Activated T-helper 1 cell treated with anti-CD3 and anti-CD28 coated beads, Interleukin-12 subunit alpha, Interleukin-12 subunit beta, Interleukin-2, Interleukin-4 antibody, amounts not matched to agents 30 ng/mL and 10 ng/mL and 1 ng/mL, durations not matched to agents 14 hours and 24 hours and 36 hours (primary cell): ENCODE results near the gene FIZ1. TPM values are rescaled to one million over a fixed set of nuclear protein-coding genes. Genes with fewer than 3 reads are reported as not detected.

Source experiments
- DNase-seq: peaks from one replicate; pipeline ENCODE4 v3.0.0; 2021; ENCODE audit warnings: low spot score
- H3K27ac Mint-ChIP-seq: one replicate; pipeline ENCODE4 v1.8.0; 2021; ENCODE audit warnings: mild to moderate bottlenecking, mixed read lengths
- H3K27me3 Mint-ChIP-seq: one replicate; pipeline ENCODE4 v1.8.0; 2022; ENCODE audit warnings: mild to moderate bottlenecking, moderate library complexity, mixed read lengths; ENCODE audit not compliant: insufficient read depth
- H3K36me3 Mint-ChIP-seq: one replicate; pipeline ENCODE4 v1.8.0; 2021; ENCODE audit warnings: low read depth, mixed read lengths
- H3K4me1 Mint-ChIP-seq: one replicate; pipeline ENCODE4 v1.8.0; 2021; ENCODE audit warnings: low read depth, mixed read lengths
- H3K4me3 Mint-ChIP-seq: one replicate; pipeline ENCODE4 v1.8.0; 2021; ENCODE audit warnings: mild to moderate bottlenecking, moderate library complexity, mixed read lengths
- H3K9me3 Mint-ChIP-seq: one replicate; pipeline ENCODE4 v1.8.0; 2021; ENCODE audit warnings: mixed read lengths
- intact Hi-C: fragments of 100-400 bp; cut with micrococcal nuclease; formaldehyde crosslinking; loops from one replicate; pipeline ENCODE4 v1.15.1; 2024
- total RNA-seq: library from RNA; stranded (reverse); gene quantifications from 2 replicates; pipeline ENCODE4 v1.2.3, GENCODE V29; 2022

Gene FIZ1
- 24.2 and 24.7 TPM in 2 replicates for total RNA-seq

DNA sequence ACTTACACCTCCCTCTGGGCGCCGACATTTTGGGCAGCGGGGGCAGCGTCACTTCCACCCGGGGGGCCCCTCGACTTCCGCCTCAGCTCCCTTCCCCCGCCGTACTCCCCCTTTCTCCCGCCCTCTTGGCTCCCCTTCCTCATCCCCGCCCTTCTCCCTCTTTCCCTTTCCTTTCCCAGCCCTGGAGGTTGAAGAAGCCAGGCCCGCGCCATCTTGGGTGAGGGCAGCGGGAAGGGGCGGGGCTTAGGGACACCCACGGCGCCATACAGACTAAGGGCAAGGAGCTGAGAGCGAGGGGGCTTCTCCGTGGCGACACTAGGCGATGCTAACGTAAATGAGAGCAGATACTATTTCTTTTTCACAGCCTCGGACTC, at the start of gene FIZ1:
FIZ1 (minus strand) TSS at position 50 of the 374 bp plus-strand sequence. CDS start 1,652 bp downstream, outside the sequence.
- Mint-ChIP-seq H3K9me3 (no peaks in the 10 kb centered on the region), H3K4me3 (peak within 1 kb of the TSS; percentile 93), H3K4me1 (peaks cover 26% of the 10 kb centered on the region), H3K27me3 (no peaks in the 10 kb centered on the region), H3K27ac (peak within 1 kb of the TSS; percentile 98), H3K36me3 (peaks cover 34% of the 10 kb centered on the region)
- intact Hi-C loops, result loop anchor here (1.0 to 5.0 kb wide), 15 partner anchors 12 to 1732 kb away; partner anchors contain the start of genes HSPBP1, ISOC2, KMT5C and MYADM
- DNase-seq, result peak; percentile 95

DNA sequence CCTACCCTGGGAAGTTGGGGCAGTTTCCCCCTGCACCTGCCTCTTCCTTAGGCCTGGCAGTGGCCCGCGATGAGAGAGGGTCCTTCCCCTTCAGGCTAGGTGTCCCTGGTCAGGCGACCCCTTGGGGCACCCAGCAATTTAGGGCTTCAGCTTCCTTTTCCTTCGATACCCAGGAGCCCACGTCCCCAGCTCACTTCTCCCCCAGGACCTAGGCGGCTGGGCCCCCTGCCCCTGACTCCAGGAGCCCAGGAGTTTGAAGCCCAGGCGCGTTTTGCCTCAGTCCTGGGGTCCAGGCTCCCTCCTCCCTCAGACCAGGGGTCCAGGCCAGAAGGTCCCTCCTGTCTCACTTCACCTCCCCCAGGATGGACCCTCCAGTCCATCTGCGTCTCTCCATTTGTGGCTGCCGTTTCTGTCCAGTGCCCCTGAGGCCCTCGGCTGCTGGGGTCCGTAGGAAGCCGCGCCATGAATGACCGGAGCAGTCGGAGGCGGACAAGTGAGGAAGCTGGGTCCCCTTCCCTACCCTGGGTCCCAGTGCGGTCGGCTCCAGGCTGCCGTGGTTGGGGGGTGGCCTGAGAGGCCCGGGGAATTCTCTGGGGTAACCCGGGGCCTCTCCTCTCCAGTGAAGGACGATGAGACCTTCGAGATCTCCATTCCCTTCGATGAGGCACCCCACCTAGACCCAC, 49.4 kb upstream of the FIZ1 start:
- Mint-ChIP-seq H3K4me3 (peak overlapping the region; percentile 83), H3K36me3 (peaks cover 27% of the 10 kb centered on the region), H3K9me3 (no peaks in the 10 kb centered on the region), H3K27ac (peak overlapping the region; percentile 75), H3K4me1 (peaks cover 39% of the 10 kb centered on the region), H3K27me3 (no peaks in the 10 kb centered on the region)
- DNase-seq, result no peak
- intact Hi-C loops, result loop anchor here (10.0 kb wide), 1 partner anchor 1184 kb away; the partner anchor contains the start of gene LENG9

DNA sequence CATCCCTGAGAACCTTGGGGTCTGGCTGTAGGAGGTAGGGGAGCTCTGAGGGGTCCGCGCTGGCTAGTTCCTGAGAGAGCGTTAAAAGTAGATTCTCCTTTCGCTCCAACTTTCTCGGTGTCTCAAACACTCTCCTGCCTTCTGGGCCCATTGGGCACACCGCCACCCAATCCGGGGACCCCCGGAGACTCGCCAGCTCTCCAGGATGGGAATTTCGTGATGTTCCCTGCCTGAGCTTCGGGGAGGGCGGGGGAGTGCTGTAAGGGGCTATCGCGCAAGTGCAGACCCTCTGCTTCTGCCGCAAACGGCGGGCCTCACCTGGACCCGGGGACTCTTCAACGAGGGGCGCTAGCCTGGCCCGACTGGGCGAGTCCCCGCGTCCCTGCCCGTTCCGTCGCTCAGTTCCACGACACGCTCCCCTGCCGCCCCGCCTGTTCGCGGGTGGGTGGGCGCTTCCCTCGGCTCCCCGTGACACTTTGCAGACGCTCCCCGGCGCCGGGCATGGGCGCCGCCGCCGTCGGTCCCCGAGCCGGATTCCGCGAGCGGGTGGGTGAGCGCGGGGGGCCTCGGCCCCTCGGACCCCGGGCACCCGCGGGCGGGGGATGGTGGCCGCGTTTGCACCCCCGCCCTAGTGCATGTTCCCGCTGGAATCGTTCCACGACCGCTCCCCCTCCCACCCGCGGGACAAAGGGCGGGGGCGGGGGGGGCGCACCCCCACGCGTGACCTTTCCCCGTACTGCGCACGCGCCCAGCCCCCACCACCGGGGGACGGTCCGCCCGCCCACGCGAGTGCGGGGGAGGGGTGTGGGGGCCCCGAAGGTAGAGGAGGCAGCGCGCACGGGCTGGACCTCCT, 48.6 kb upstream of the FIZ1 start, which contains the start of gene CCDC106:
CCDC106 (plus strand) TSS at position 481 of the 853 bp plus-strand sequence. CDS start 835 bp downstream, outside the sequence.
- intact Hi-C loops, result loop anchor here (10.0 kb wide), 1 partner anchor 1183 kb away; the partner anchor contains the start of gene LENG9
- Mint-ChIP-seq H3K27me3 (no peaks in the 10 kb centered on the region), H3K36me3 (peaks cover 29% of the 10 kb centered on the region), H3K4me1 (peaks cover 45% of the 10 kb centered on the region), H3K4me3 (peak within 1 kb of the TSS; percentile 83), H3K9me3 (no peaks in the 10 kb centered on the region), H3K27ac (peak within 1 kb of the TSS; percentile 75)
- peak; percentile 31 for DNase-seq

- Mint-ChIP-seq H3K36me3 (peaks cover 32% of the 10 kb centered on the region), H3K4me1 (peaks cover 49% of the 10 kb centered on the region), H3K27me3 (no peaks in the 10 kb centered on the region), H3K27ac (peak overlapping the region; percentile 75), H3K9me3 (no peaks in the 10 kb centered on the region), H3K4me3 (peak overlapping the region; percentile 82)
- intact Hi-C loops, result loop anchor here (10.0 kb wide), 1 partner anchor 1182 kb away; the partner anchor contains the start of gene LENG9
- no peak for DNase-seq
Measured at GRCh38 chr19:55646889-55647731, 47.8 kb upstream of the FIZ1 start.

GRCh38 chr19:55645512-55645881, 46.2 kb upstream of the FIZ1 start:
- DNase-seq, result no peak
- peak overlapping the region; percentile 44 for H3K27ac Mint-ChIP-seq
- peak overlapping the region; percentile 75 for H3K4me3 Mint-ChIP-seq
- no peaks in the 10 kb centered on the region for H3K27me3 Mint-ChIP-seq
- intact Hi-C loops, result loop anchor here (10.0 kb wide), 1 partner anchor 1181 kb away; the partner anchor contains the start of gene LENG9
- H3K9me3 Mint-ChIP-seq, result no peaks in the 10 kb centered on the region
- peaks cover 35% of the 10 kb centered on the region for H3K36me3 Mint-ChIP-seq
- H3K4me1 Mint-ChIP-seq, result peaks cover 51% of the 10 kb centered on the region

DNA sequence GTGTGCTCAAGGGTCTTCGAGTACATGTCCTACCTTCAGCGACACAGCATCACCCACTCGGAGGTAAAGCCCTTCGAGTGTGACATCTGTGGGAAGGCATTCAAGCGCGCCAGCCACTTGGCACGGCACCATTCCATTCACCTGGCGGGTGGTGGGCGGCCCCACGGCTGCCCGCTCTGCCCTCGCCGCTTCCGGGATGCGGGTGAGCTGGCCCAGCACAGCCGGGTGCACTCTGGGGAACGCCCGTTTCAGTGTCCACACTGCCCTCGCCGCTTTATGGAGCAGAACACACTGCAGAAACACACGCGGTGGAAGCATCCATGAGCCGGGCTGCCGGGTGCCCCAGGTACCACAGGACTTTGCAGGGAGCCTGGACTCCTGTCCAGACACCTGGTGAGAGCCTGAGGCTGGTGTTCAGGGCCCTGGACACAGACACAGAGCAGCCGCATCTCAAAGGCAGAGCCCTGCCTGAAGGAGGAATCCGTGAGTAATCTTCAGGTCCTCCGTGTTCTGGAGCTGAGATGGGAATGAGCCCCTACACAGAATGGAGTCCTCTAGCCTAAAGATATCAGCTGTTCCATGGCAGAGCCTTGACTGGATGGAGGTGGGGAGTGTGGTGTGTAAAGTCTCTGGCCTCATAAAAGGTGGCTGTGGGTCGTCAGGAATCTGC, 45.7 kb upstream of the FIZ1 start:
- peak overlapping the region; percentile 92 for H3K27ac Mint-ChIP-seq
- DNase-seq, result no peak
- peaks cover 45% of the 10 kb centered on the region for H3K4me1 Mint-ChIP-seq
- no peaks in the 10 kb centered on the region for H3K27me3 Mint-ChIP-seq
- intact Hi-C loops, result loop anchor here (5.0 to 10.0 kb wide), 5 partner anchors 38 to 1180 kb away; partner anchors contain the start of genes KMT5C, LENG9, PPP6R1 and UBE2S
- H3K4me3 Mint-ChIP-seq, result peak overlapping the region; percentile 95
- H3K9me3 Mint-ChIP-seq, result no peaks in the 10 kb centered on the region
- peaks cover 30% of the 10 kb centered on the region for H3K36me3 Mint-ChIP-seq

DNA sequence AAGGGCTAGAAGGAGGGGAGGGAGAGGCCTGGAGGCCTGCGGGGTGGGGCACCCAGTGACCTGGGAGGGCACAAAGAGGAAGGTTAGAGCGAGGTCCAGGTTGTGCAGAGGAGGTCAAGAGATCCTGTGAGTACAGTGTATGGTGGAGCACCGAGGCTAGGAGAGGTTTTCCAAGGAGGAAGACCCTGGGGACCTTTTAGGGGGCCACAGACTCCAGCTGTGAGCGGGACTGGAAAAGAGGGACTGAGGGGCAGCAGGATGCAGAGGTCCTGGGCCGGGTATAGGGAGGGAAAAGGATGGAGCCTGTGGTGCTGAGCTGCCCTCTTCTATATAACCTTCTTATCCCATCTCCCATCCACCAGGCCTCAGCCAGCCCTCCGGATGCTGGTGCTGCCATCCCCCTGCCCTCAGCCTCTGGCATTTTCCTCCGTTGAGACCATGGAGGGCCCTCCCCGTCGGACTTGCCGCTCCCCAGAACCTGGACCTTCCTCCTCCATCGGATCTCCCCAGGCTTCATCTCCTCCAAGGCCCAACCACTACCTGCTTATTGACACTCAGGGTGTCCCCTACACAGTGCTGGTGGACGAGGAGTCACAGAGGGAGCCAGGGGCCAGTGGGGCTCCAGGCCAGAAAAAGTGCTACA, 45.0 kb upstream of the FIZ1 start:
- Mint-ChIP-seq H3K4me3 (peak overlapping the region; percentile 95), H3K4me1 (peaks cover 39% of the 10 kb centered on the region), H3K9me3 (no peaks in the 10 kb centered on the region), H3K27ac (peak overlapping the region; percentile 92), H3K27me3 (no peaks in the 10 kb centered on the region), H3K36me3 (peaks cover 27% of the 10 kb centered on the region)
- intact Hi-C loops, result loop anchor here (5.0 to 10.0 kb wide), 5 partner anchors 37 to 1180 kb away; partner anchors contain the start of genes KMT5C, LENG9, PPP6R1 and UBE2S
- no peak for DNase-seq

GRCh38 chr19:55643887-55644176, 44.5 kb upstream of the FIZ1 start:
- peak overlapping the region; percentile 92 for H3K27ac Mint-ChIP-seq
- DNase-seq, result no peak
- peaks cover 42% of the 10 kb centered on the region for H3K4me1 Mint-ChIP-seq
- no peaks in the 10 kb centered on the region for H3K9me3 Mint-ChIP-seq
- H3K4me3 Mint-ChIP-seq, result peak overlapping the region; percentile 95
- peaks cover 31% of the 10 kb centered on the region for H3K36me3 Mint-ChIP-seq
- intact Hi-C loops, result loop anchor here (1.0 to 10.0 kb wide), 9 partner anchors 9 to 1179 kb away; partner anchors contain the start of genes EPN1, KMT5C, LENG9 and PPP6R1
- no peaks in the 10 kb centered on the region for H3K27me3 Mint-ChIP-seq

DNA sequence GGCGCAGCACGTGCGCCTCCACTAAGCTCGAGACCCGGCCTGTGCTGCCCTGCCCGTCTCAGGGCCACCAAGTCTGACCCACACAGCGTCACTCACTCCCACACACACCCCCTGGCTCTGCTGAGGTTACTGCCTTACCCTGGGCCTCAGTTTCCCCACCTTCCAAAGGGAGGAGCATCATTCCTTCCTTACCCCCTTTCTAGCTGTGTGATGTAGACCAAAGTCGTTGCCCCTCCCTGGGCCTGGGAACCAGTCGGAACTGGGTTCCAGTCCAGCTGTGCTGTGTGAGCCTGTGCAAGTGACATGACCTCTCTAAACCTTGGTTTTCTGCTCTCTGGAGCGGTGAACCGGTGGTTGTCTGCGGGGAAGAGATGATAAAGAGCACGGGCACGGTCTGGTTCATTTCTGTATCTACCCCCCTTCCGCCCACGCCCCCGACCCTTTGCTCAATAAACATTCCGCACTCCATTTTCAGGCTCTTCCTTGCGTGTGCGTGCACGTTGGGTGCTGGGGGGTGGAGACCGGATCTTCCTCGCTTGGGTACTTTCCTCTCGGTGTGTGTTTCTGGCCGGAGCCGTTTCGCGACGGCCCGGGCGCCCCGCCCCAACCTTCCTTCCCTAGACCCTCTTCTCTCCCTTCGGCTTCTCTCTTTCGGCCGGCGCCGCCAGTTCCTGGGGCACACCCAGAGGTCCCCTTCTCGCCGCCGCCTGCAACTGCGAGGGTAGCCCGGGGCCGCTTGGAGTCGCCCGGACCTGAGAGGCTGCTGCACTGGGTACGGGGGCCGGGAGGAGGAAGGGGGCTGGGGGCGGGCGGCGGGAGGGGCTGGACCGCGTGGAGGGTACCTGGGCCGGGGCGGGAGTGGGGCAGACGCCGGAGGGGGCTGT, 43.9 kb upstream of the FIZ1 start, which contains the start of gene ZNF581:
ZNF581 (plus strand) TSS at position 647 of the 884 bp plus-strand sequence. CDS start 923 bp downstream, outside the sequence.
- H3K36me3 Mint-ChIP-seq, result peaks cover 33% of the 10 kb centered on the region
- intact Hi-C loops, result loop anchor here (1.0 to 10.0 kb wide), 9 partner anchors 8 to 1178 kb away; partner anchors contain the start of genes EPN1, KMT5C, LENG9 and PPP6R1

DNA sequence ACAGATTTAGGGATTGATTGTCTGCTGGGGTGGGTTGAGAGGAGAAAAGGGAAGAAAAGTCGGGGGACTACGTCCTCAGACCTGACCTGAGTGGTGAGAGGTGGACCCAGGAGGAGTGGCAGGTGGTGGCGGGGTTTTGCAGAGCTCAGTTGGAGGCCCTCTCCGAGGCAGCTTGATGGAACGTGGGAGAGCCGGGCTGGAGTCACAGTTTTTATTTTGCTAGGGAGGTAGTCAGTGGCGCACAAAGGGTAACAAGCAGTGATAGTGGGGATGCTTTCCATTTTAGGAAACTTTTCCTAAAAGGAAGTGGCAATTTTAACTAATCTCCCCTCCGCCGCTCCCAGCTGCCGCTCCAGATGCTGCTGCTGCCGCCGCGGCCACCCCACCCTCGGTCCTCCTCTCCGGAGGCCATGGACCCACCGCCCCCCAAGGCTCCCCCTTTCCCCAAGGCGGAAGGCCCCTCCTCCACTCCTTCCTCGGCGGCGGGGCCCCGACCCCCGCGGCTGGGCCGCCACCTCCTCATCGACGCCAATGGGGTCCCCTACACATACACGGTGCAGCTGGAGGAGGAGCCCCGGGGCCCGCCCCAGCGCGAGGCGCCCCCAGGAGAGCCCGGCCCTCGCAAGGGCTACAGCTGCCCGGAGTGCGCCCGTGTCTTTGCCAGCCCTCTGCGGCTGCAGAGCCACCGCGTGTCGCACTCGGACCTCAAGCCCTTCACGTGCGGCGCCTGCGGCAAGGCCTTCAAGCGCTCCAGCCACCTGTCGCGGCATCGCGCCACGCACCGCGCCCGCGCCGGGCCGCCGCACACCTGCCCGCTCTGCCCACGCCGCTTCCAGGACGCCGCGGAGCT, 43.1 kb upstream of the FIZ1 start:
- H3K9me3 Mint-ChIP-seq, result no peaks in the 10 kb centered on the region
- peaks cover 45% of the 10 kb centered on the region for H3K4me1 Mint-ChIP-seq
- H3K4me3 Mint-ChIP-seq, result peak overlapping the region; percentile 100
- peak overlapping the region; percentile 99 for H3K27ac Mint-ChIP-seq
- peaks cover 36% of the 10 kb centered on the region for H3K36me3 Mint-ChIP-seq
- intact Hi-C loops, result loop anchor here (1.0 to 10.0 kb wide), 9 partner anchors 7 to 1178 kb away; partner anchors contain the start of genes EPN1, KMT5C, LENG9 and PPP6R1
- no peak for DNase-seq
- no peaks in the 10 kb centered on the region for H3K27me3 Mint-ChIP-seq

More for the DNA sequence above, 43.9 kb upstream of the FIZ1 start, which contains the start of gene ZNF581:
- Mint-ChIP-seq H3K27ac (peak within 1 kb of the TSS; percentile 99), H3K4me3 (peak within 1 kb of the TSS; percentile 100), H3K27me3 (no peaks in the 10 kb centered on the region), H3K9me3 (no peaks in the 10 kb centered on the region), H3K4me1 (peaks cover 43% of the 10 kb centered on the region)
- peak; percentile 77 for DNase-seq
